BLaER1 (cell line): ENCODE data around the gene CDH23.
A peak's percentile ranks its signal among the peaks of the same experiment; 100 is the strongest.

ENCODE experiments used
- H3K27ac ChIP-seq: shearing (Covaris generic); formaldehyde crosslinking; 2 replicates; pipeline ENCODE4 v1.8.1; 2022
- H3K27me3 ChIP-seq: shearing (Covaris generic); formaldehyde crosslinking; 2 replicates; pipeline ENCODE4 v1.8.1; 2022
- H3K36me3 ChIP-seq: shearing (Covaris generic); formaldehyde crosslinking; 2 replicates; pipeline ENCODE4 v1.8.1; 2022
- H3K4me1 ChIP-seq: shearing (Covaris generic); formaldehyde crosslinking; 2 replicates; pipeline ENCODE4 v1.8.1; 2022
- H3K4me2 ChIP-seq: shearing (Covaris generic); formaldehyde crosslinking; 2 replicates; pipeline ENCODE4 v1.8.1; 2022
- H3K4me3 ChIP-seq: shearing (Covaris generic); formaldehyde crosslinking; 2 replicates; pipeline ENCODE4 v1.8.1; 2022
- H3K9ac ChIP-seq: shearing (Covaris generic); formaldehyde crosslinking; 2 replicates; pipeline ENCODE4 v1.8.1; 2022
- H3K9me3 ChIP-seq: shearing (Covaris generic); formaldehyde crosslinking; 2 replicates; pipeline ENCODE4 v1.8.1; 2022
- H4K20me1 ChIP-seq: shearing (Covaris generic); formaldehyde crosslinking; 2 replicates; pipeline ENCODE4 v1.8.1; 2022
- Cebpa-rat ChIP-seq: shearing (Covaris generic); IDR thresholded peaks from 2 replicates; pipeline ENCODE4 v1.8.1; 2022

The CDH23 gene

DNA sequence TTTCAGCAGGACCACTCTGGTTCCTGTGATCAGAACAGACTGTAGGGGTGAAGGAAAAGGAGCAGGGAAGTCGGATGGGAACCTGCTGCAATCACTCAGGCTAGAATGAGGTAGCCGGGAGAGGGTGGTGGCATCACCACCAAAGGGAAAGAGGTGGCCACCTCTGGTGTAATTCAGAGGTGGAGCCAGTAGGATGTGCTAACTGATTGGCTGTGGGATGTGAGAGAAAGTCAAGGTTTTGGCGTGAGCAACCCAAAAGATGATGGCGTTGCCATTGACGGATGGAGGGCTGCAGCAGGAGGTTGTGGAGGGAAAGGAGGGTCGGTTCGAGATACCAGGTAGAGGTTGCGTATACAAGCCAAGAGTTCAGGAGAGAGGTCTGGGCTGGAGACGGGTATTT lies 384.0 kb downstream of the CDH23 start:
- no peak for TF ChIP-seq Cebpa-rat
- peaks cover 8% of the 10 kb centered on the region; the same call in 1 of the 2 replicates for H3K9me3 ChIP-seq
- H3K4me3 ChIP-seq = no peak overlapping the region
- no peak overlapping the region for H3K9ac ChIP-seq
- H4K20me1 ChIP-seq = no peaks in the 10 kb centered on the region
- H3K4me2 ChIP-seq = no peak overlapping the region
- H3K4me1 ChIP-seq = peaks cover 40% of the 10 kb centered on the region
- no peak overlapping the region for H3K27ac ChIP-seq
- H3K36me3 ChIP-seq = no peaks in the 10 kb centered on the region
- H3K27me3 ChIP-seq = no peaks in the 10 kb centered on the region

DNA sequence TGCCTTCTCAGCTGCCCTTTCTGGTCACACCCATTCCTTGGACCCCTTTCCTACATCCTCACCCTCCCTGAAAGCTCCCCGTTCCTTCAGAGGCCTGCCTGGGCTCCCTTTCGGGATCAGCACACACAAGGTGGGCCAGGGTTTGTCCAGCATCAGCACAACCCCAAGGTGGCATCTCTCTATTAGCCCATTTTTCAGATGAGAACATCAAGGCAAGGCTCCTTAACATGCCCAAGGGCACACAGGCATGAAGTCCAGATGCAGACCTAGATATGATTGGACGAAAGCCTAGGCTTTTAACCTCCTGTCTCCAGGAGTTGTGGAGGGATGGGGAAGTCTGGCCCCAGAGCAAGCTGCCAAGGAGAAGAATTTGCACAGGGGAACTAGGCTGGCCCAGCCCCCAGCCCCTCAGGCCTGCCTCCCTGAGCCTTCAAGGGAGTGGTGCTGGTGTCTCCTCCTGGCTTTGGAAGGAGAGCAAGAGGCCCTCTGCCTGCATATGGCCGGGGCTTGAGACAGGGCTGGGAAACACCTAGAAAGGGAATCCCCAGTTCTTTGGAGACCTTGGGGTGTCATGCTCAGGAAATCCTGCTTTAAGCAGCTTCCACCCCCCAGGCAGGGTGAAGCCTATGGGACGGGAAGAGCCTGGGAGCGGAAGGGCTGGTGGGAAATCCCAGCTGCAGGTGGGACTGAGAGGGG lies 385.6 kb downstream of the CDH23 start:
- peaks cover 4% of the 10 kb centered on the region; the same call in 1 of the 2 replicates for H3K9me3 ChIP-seq
- H3K4me2 ChIP-seq = peak overlapping the region; percentile 53
- H3K27me3 ChIP-seq = no peaks in the 10 kb centered on the region
- TF ChIP-seq Cebpa-rat = no peak
- no peak overlapping the region for H3K27ac ChIP-seq
- no peaks in the 10 kb centered on the region for H4K20me1 ChIP-seq
- H3K36me3 ChIP-seq = no peaks in the 10 kb centered on the region
- H3K9ac ChIP-seq = no peak overlapping the region
- peaks cover 24% of the 10 kb centered on the region for H3K4me1 ChIP-seq
- no peak overlapping the region for H3K4me3 ChIP-seq

DNA sequence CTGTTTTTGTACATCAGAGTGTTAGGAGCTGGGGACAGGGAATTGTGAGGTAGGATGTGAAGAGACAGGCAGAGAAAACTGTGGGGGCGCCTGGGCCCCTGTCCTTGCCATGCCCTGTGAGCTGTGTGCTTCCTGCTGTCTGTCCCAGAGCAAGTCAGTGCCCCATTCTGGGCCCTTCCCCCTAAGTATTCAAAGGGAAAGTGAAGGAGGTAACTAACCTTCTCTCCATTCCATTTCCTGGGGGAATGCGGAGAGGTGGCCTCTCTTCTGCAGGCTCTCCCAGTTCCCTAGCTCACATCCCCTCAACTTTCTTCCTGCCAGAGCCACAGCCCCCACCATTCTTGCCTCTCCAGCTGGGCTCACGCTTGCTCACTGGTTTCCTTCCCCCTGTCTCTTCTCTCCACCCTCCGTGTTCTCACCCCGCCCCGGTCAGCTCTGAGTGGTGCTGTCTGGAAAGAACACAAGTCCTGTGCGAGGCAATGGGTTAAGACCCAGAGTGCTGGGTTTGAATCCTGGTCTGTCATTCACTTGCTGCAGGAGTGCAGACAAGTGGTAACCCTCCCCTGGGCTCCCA lies 386.3 kb downstream of the CDH23 start:
- Histone ChIP-seq H4K20me1 (no peaks in the 10 kb centered on the region), H3K36me3 (no peaks in the 10 kb centered on the region), H3K27ac (no peak overlapping the region), H3K9me3 (no peaks in the 10 kb centered on the region), H3K4me1 (peaks cover 23% of the 10 kb centered on the region), H3K4me2 (peak overlapping the region; percentile 53), H3K27me3 (no peaks in the 10 kb centered on the region), H3K9ac (no peak overlapping the region), H3K4me3 (no peak overlapping the region)
- TF ChIP-seq Cebpa-rat = no peak

DNA sequence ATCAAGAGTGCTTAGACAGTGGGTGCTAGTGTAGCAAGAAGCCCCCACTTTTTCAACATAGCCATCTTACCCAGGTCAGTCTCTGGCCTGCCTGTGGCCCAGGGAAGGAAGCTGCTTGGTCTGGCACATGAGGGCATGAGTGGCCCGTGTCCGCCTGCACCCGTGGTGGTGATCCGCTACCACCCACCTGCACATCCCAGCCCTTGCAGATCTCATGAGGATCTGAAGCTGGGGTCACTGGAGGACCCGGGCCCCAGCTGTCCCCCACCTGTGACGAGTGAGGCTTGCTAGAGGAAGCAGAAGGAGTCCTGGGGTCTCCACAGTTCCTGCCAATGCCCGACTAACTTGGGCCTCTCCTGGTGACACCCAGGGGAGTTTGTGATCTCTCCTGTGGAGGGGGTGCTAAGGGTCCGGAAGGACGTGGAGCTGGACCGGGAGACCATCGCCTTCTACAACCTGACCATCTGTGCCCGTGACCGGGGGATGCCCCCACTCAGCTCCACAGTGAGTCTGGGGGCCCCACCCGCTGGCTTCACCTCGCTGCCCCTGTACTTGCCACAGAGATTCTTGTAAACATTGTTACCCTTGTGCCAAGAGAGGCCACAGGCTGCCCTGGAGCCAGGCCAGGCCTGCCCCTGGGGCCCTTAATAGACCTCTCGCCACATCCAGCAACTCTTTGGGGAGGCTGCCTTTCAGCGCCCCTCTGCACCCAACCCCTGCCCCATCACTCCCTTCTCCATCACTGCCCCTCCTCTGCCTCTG lies 387.4 kb downstream of the CDH23 start:
- Histone ChIP-seq H3K36me3 (no peaks in the 10 kb centered on the region), H3K9me3 (no peaks in the 10 kb centered on the region), H3K4me2 (peak overlapping the region; percentile 28), H3K9ac (no peak overlapping the region), H3K4me3 (no peak overlapping the region), H3K27me3 (no peaks in the 10 kb centered on the region), H4K20me1 (no peaks in the 10 kb centered on the region), H3K27ac (no peak overlapping the region), H3K4me1 (peaks cover 23% of the 10 kb centered on the region)
- TF ChIP-seq Cebpa-rat = no peak

DNA sequence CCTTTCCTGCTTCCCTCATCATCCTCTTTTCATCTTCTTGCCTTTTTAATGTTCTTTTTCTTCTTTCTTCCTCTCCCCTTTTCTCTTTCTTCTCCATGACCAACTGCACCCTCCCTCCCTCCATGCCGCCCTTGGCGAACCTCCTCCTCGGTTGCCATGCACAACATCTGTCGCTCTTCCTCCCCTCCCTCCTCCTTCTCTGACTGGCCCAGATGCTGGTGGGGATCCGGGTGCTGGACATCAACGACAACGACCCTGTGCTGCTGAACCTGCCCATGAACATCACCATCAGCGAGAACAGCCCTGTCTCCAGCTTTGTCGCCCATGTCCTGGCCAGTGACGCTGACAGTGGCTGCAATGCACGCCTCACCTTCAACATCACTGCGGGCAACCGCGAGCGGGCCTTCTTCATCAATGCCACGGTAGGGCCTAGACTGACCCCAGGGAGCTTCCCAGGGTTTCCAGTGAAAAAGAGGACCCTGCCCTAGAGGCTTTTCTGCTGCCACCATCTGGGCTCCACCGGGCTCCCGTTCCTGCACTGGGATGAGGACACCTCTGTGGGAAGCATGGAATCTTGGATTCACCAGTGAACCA lies 388.1 kb downstream of the CDH23 start:
- TF ChIP-seq Cebpa-rat = no peak
- no peaks in the 10 kb centered on the region for H3K27me3 ChIP-seq
- H3K27ac ChIP-seq = no peak overlapping the region
- peaks cover 23% of the 10 kb centered on the region for H3K4me1 ChIP-seq
- H3K4me3 ChIP-seq = no peak overlapping the region
- no peaks in the 10 kb centered on the region for H3K9me3 ChIP-seq
- no peak overlapping the region for H3K4me2 ChIP-seq
- no peaks in the 10 kb centered on the region for H4K20me1 ChIP-seq
- H3K36me3 ChIP-seq = no peaks in the 10 kb centered on the region
- no peak overlapping the region for H3K9ac ChIP-seq

DNA sequence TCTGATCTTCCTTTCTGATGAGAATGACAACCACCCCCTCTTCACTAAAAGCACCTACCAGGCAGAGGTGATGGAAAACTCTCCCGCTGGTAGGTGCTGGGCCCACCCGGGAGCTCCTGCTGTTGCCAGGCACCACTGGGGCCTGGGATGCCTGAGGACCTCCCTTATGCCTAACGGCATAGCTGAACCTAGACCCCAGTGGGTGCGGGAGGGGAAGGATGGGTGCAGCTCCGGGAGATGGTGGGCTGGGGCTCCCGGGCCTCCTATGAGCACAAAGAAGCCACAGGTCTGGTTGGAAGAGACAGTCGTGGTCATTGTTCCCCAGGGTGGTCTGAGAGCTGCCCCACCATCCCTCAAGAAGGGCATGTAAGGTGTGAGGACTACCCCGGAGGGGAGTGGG lies 392.2 kb downstream of the CDH23 start:
- H4K20me1 ChIP-seq = no peaks in the 10 kb centered on the region
- no peak overlapping the region for H3K4me3 ChIP-seq
- H3K4me1 ChIP-seq = peaks cover 17% of the 10 kb centered on the region
- H3K9me3 ChIP-seq = no peaks in the 10 kb centered on the region
- no peaks in the 10 kb centered on the region for H3K27me3 ChIP-seq
- H3K4me2 ChIP-seq = no peak overlapping the region
- no peak for TF ChIP-seq Cebpa-rat
- no peaks in the 10 kb centered on the region for H3K36me3 ChIP-seq
- H3K9ac ChIP-seq = no peak overlapping the region
- H3K27ac ChIP-seq = no peak overlapping the region

DNA sequence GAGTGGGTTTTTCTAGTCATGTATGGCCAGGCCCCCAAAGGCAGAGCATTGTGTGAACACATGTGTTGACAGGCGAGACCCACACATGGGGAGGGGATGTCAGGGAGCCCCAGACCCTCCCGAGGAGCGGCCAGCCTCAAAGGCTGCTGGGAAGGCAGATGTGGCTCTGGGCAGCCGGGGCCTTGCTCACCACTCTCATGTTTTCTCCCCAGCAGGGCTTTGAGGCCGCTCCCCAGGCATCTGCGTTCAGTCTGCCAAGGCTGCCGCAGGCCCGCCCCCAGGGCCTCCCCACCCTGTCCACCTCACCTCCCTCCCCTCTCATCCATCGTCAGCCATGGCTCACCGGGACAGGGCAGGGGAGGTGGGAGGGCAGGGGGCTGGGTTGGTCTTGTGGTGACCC lies 393.2 kb downstream of the CDH23 start:
- Histone ChIP-seq H3K27me3 (no peaks in the 10 kb centered on the region), H3K4me2 (no peak overlapping the region), H3K9me3 (no peaks in the 10 kb centered on the region), H3K4me1 (peaks cover 12% of the 10 kb centered on the region), H3K27ac (no peak overlapping the region), H4K20me1 (no peaks in the 10 kb centered on the region), H3K4me3 (no peak overlapping the region), H3K36me3 (no peaks in the 10 kb centered on the region), H3K9ac (no peak overlapping the region)
- no peak for TF ChIP-seq Cebpa-rat

DNA sequence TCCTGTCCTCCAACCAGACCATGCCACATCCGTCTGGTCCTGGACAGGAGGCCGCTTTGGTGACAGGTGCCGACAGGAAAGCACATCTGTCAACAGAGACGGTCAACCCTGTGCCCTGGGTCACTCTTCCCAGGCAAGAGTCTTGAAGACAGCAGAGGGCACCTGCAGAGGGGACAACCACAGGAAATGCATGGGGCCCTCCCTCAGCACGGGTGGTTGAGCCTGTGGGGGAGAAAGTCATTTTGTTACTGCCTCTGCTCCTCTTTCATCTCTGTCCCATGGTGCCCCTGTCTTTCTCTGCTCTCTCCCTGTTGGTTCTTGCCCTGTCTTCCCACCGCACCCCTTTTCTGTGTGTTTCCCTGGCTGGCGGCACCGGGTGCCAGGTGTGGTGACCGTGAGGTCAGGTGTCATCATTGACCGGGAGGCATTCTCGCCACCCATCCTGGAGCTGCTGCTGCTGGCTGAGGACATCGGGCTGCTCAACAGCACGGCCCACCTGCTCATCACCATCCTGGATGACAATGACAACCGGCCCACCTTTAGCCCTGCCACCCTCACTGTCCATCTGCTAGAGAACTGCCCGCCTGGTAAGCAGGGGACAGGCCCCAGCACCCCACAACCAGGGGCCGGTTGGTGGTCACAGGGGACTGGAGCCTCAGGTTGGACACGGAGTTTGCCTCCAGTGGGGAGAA lies 394.2 kb downstream of the CDH23 start:
- Histone ChIP-seq H3K9me3 (no peaks in the 10 kb centered on the region), H3K4me2 (peak overlapping the region; percentile 60), H3K36me3 (no peaks in the 10 kb centered on the region), H4K20me1 (no peaks in the 10 kb centered on the region), H3K27ac (no peak overlapping the region), H3K27me3 (no peaks in the 10 kb centered on the region), H3K4me1 (peaks cover 12% of the 10 kb centered on the region), H3K9ac (no peak overlapping the region), H3K4me3 (no peak overlapping the region)
- TF ChIP-seq Cebpa-rat = no peak

DNA sequence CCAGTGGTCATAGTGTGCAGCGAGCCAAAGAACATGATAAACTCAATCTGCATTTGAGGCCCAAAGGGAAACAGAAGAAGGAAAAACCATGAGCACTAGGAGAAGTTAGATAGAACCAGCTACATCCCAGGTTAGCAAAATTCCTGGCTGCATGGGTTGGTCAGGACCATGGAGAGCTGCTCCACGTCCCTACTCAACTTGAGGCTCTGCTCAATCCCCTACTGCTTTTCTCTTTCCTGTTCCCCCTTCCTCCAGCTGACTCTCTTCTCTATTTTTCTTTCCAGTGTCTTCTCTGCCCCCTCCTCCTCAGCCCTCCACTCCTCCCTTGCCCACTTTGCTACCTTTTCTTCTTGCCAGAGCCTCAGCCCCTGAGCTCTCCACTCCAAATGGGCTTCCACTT lies 398.5 kb downstream of the CDH23 start:
- Histone ChIP-seq H3K4me1 (peaks cover 11% of the 10 kb centered on the region), H3K27me3 (no peaks in the 10 kb centered on the region; the same call in 1 of the 2 replicates), H3K9ac (no peak overlapping the region), H3K4me3 (no peak overlapping the region), H4K20me1 (no peaks in the 10 kb centered on the region; the same call in 1 of the 2 replicates), H3K9me3 (no peaks in the 10 kb centered on the region), H3K27ac (no peak overlapping the region), H3K4me2 (no peak overlapping the region), H3K36me3 (no peaks in the 10 kb centered on the region)
- no peak for TF ChIP-seq Cebpa-rat
